Endodermal cell (in vitro differentiated cells): ENCODE results near the gene CBLIF. TPM values are rescaled to one million over a fixed set of nuclear protein-coding genes. Genes with fewer than 3 reads are reported as not detected.

ENCODE experiments used
- DNase-seq: peaks from one replicate; pipeline ENCODE4 v3.0.0-alpha.2; 2017
- H3K27ac ChIP-seq: 2 replicates; pipeline ENCODE4 v1.5.1; 2013; ENCODE audit warnings: mild to moderate bottlenecking, low read depth, low read length, moderate library complexity
- H3K27me3 ChIP-seq: 2 replicates; pipeline ENCODE4 v1.6.1; 2013; ENCODE audit warnings: mild to moderate bottlenecking, low read length, moderate library complexity; ENCODE audit not compliant: insufficient read depth, control insufficient read depth, poor library complexity, severe bottlenecking
- H3K36me3 ChIP-seq: 2 replicates; pipeline ENCODE4 v1.7.0; 2013; ENCODE audit warnings: mild to moderate bottlenecking, low read length, moderate library complexity; ENCODE audit not compliant: control insufficient read depth, insufficient read depth
- H3K4me1 ChIP-seq: one replicate; pipeline ENCODE4 v1.7.0; 2013; ENCODE audit warnings: low read length; ENCODE audit not compliant: control insufficient read depth, insufficient read depth
- H3K4me3 ChIP-seq: 2 replicates; pipeline ENCODE4 v1.5.1; 2013; ENCODE audit warnings: mild to moderate bottlenecking, low read length, moderate library complexity
- H3K9ac ChIP-seq: 2 replicates; pipeline ENCODE4 v1.6.1; 2013; ENCODE audit warnings: mild to moderate bottlenecking, low read length, moderate library complexity; ENCODE audit not compliant: poor library complexity, severe bottlenecking; ENCODE audit errors: extremely low read depth
- H3K9me3 ChIP-seq: 2 replicates; pipeline ENCODE4 v1.6.1; 2013; ENCODE audit warnings: mild to moderate bottlenecking, low read length, moderate library complexity; ENCODE audit not compliant: control insufficient read depth
- H3K27ac Mint-ChIP-seq: 2 replicates; pipeline ENCODE4 v1.8.0; 2020; ENCODE audit warnings: mixed read lengths
- H3K27me3 Mint-ChIP-seq: 2 replicates; pipeline ENCODE4 v1.8.0; 2021; ENCODE audit warnings: mild to moderate bottlenecking, mixed read lengths; ENCODE audit not compliant: insufficient read depth
- H3K36me3 Mint-ChIP-seq: 2 replicates; pipeline ENCODE4 v1.8.0; 2020; ENCODE audit warnings: low read depth, mixed read lengths
- H3K4me1 Mint-ChIP-seq: 2 replicates; pipeline ENCODE4 v1.8.0; 2020; ENCODE audit warnings: mixed read lengths
- H3K4me3 Mint-ChIP-seq: 2 replicates; pipeline ENCODE4 v1.8.0; 2020; ENCODE audit warnings: mild to moderate bottlenecking, moderate library complexity, mixed read lengths
- H3K9me3 Mint-ChIP-seq: 2 replicates; pipeline ENCODE4 v1.8.0; 2020; ENCODE audit warnings: mild to moderate bottlenecking, mixed read lengths
- CTCF ChIP-seq: fragments of 200-600 bp; sonication (generic); conservative IDR thresholded peaks from 2 replicates; pipeline ENCODE4 v1.5.0; 2021; ENCODE audit warnings: antibody characterized with exemption, mild to moderate bottlenecking
- WGBS, 2 experiments: methylation state at CpG; one replicate each; pipeline versions ENCODE4 v1.1.5 to v1.1.7; 2013; ENCODE audit warnings: missing lambda C conversion rate in 2 of 2, mixed read lengths in 1 of 2; ENCODE audit not compliant: insufficient coverage in 1 of 2, insufficient read length in 1 of 2; 5-methylcytosine and 5-hydroxymethylcytosine counted together
- total RNA-seq, 2 donors: library from RNA; stranded (reverse); fragmentation: NEBNext Ultra II Directional in 1 of 2; extraction: Animal tissue kit (Norgen Biotek cat#: 25700) in 1 of 2; gene quantifications; 2 replicates in 1 of 2; 3 replicates in 1 of 2; pipeline ENCODE4 v1.2.1, GENCODE V29; 2021

The CBLIF gene
- total RNA-seq, 2 donors from 2014 or later, result not detected

- no peak for DNase-seq
- peaks cover 19% of the 10 kb centered on the region for H3K4me1 ChIP-seq
- TF ChIP-seq CTCF, result no peak
- H3K9ac ChIP-seq, result no peak overlapping the region
- H3K27ac Mint-ChIP-seq, result peak overlapping the region; percentile 64
- H3K36me3 ChIP-seq, result peaks cover 69% of the 10 kb centered on the region
- no peak overlapping the region for H3K4me3 Mint-ChIP-seq
- WGBS, 2 experiments, result 93 to 96% methylated on average over 6 to 7 of the region's 7 CpGs
- H3K4me3 ChIP-seq, result no peak overlapping the region
- H3K9me3 ChIP-seq, result no peaks in the 10 kb centered on the region
- no peaks in the 10 kb centered on the region for H3K27me3 Mint-ChIP-seq
- no peaks in the 10 kb centered on the region for H3K9me3 Mint-ChIP-seq
- H3K27me3 ChIP-seq, result no peaks in the 10 kb centered on the region
- no peak overlapping the region for H3K27ac ChIP-seq
- H3K36me3 Mint-ChIP-seq, result peaks cover 57% of the 10 kb centered on the region
- peaks cover 32% of the 10 kb centered on the region for H3K4me1 Mint-ChIP-seq
Observed at GRCh38 chr11:59800390-59801025, 44.8 kb downstream of the CBLIF start.

GRCh38 chr11:59794417-59794816 lies 50.9 kb downstream of the CBLIF start:
- Mint-ChIP-seq H3K27ac (no peak overlapping the region), H3K4me3 (no peak overlapping the region), H3K4me1 (peaks cover 10% of the 10 kb centered on the region), H3K27me3 (no peaks in the 10 kb centered on the region), H3K9me3 (no peaks in the 10 kb centered on the region), H3K36me3 (peaks cover 82% of the 10 kb centered on the region)
- Histone ChIP-seq H3K9me3 (no peaks in the 10 kb centered on the region), H3K27ac (no peak overlapping the region), H3K4me1 (no peaks in the 10 kb centered on the region), H3K27me3 (no peaks in the 10 kb centered on the region), H3K36me3 (peaks cover 90% of the 10 kb centered on the region), H3K9ac (no peak overlapping the region), H3K4me3 (no peak overlapping the region)
- no peak for TF ChIP-seq CTCF
- whole genome bisulfite sequencing, 2 experiments, result 88% methylated on average over 3 of the region's 3 CpGs; no CpG with 5 or more reads in 1 of the 2 experiments
- no peak for DNase-seq

GRCh38 chr11:59792507-59792906 lies 52.8 kb downstream of the CBLIF start:
- H3K27me3 ChIP-seq, result no peaks in the 10 kb centered on the region
- DNase-seq, result no peak
- H3K9me3 Mint-ChIP-seq, result no peaks in the 10 kb centered on the region
- H3K4me1 ChIP-seq, result no peaks in the 10 kb centered on the region
- no peaks in the 10 kb centered on the region for H3K27me3 Mint-ChIP-seq
- no peak overlapping the region for H3K27ac ChIP-seq
- H3K4me3 ChIP-seq, result no peak overlapping the region
- H3K9ac ChIP-seq, result no peak overlapping the region
- H3K27ac Mint-ChIP-seq, result no peak overlapping the region
- 90 to 100% methylated on average over 1 of the region's 1 CpG for WGBS, 2 experiments
- TF ChIP-seq CTCF, result no peak
- no peak overlapping the region for H3K4me3 Mint-ChIP-seq
- peaks cover 10% of the 10 kb centered on the region for H3K4me1 Mint-ChIP-seq
- peaks cover 96% of the 10 kb centered on the region for H3K36me3 Mint-ChIP-seq
- peaks cover 97% of the 10 kb centered on the region for H3K36me3 ChIP-seq
- no peaks in the 10 kb centered on the region for H3K9me3 ChIP-seq
